Measurements from ENCODE around the gene PTPN1. TPM values are rescaled to one million over a fixed set of nuclear protein-coding genes. Genes with fewer than 3 reads are reported as not detected.

Gene PTPN1
- total RNA-seq, 1 donor from 2014 or later, result 47.5 TPM

DNA sequence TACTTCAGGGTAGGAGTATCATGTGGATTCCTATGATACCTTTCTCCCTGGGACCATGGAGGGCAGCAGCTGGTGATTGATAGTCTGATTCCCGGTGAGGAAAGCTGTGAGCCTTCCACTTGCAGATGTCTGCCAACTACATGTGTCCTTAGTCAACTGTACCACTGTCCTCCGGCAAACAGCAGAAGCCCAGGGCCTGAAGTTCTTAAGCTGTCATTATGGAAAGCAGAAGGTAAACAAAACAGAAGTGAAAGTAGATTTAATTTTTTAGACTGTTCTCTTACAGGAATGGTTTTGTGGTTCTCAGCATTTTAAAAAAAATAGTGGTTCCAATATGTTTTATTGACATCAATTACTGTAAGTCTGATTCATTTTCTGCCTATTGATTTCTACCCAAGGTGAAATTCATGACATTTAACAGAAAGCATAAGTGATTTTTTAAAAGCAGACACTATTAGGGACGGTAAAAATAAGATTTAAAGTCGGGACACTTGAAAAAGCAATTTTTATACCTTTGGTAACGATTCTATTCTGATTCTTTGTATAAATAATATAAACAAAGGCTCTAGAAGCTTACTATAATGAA is 36.6 kb downstream of the PTPN1 start:
- Mint-ChIP-seq H3K4me3 (ENCODE audit: unreplicated experiment) (no peak overlapping the region), H3K36me3 (ENCODE audit: unreplicated experiment) (no peaks in the 10 kb centered on the region), H3K27me3 (ENCODE audit: unreplicated experiment) (no peaks in the 10 kb centered on the region), H3K27ac (ENCODE audit: unreplicated experiment) (peak overlapping the region; percentile 45), H3K4me1 (ENCODE audit: low read depth, unreplicated experiment) (peaks cover 14% of the 10 kb centered on the region), H3K9me3 (ENCODE audit: unreplicated experiment) (peaks cover 2% of the 10 kb centered on the region)
- TF ChIP-seq, protein P1, sequence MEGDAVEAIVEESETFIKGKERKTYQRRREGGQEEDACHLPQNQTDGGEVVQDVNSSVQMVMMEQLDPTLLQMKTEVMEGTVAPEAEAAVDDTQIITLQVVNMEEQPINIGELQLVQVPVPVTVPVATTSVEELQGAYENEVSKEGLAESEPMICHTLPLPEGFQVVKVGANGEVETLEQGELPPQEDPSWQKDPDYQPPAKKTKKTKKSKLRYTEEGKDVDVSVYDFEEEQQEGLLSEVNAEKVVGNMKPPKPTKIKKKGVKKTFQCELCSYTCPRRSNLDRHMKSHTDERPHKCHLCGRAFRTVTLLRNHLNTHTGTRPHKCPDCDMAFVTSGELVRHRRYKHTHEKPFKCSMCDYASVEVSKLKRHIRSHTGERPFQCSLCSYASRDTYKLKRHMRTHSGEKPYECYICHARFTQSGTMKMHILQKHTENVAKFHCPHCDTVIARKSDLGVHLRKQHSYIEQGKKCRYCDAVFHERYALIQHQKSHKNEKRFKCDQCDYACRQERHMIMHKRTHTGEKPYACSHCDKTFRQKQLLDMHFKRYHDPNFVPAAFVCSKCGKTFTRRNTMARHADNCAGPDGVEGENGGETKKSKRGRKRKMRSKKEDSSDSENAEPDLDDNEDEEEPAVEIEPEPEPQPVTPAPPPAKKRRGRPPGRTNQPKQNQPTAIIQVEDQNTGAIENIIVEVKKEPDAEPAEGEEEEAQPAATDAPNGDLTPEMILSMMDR (IDR thresholded peaks at IDR 0.05; ENCODE audit: partially characterized antibody, unreplicated experiment), result no peak
- no peak for DNase-seq

DNA sequence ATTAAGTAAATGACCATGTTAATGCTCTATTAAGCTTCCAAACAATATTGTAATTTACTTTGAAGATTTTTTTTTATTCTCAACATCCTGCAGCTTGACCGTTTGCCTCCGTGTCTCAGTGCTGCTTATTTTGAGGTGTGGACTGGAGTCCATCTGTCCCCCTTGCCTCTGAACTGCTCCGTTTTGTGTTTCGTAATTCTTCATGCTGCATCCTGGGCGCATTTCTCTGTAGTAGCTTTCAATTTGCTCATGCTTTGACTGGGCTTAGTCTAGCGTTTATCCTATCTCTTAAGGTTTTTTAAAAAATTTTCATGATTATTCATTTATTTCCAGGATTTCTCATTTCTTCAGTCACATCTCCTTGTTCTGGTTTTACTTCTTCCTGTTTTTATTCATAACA is 37.8 kb downstream of the PTPN1 start:
- no peak overlapping the region for H3K4me3 Mint-ChIP-seq (ENCODE audit: unreplicated experiment)
- H3K9me3 Mint-ChIP-seq (ENCODE audit: unreplicated experiment), result peaks cover 2% of the 10 kb centered on the region
- H3K4me1 Mint-ChIP-seq (ENCODE audit: low read depth, unreplicated experiment), result peaks cover 16% of the 10 kb centered on the region
- DNase-seq, result no peak
- no peaks in the 10 kb centered on the region for H3K27me3 Mint-ChIP-seq (ENCODE audit: unreplicated experiment)
- TF ChIP-seq, protein P1 (IDR thresholded peaks at IDR 0.05; ENCODE audit: partially characterized antibody, unreplicated experiment), result no peak
- H3K36me3 Mint-ChIP-seq (ENCODE audit: unreplicated experiment), result no peaks in the 10 kb centered on the region
- H3K27ac Mint-ChIP-seq (ENCODE audit: unreplicated experiment), result no peak overlapping the region

DNA sequence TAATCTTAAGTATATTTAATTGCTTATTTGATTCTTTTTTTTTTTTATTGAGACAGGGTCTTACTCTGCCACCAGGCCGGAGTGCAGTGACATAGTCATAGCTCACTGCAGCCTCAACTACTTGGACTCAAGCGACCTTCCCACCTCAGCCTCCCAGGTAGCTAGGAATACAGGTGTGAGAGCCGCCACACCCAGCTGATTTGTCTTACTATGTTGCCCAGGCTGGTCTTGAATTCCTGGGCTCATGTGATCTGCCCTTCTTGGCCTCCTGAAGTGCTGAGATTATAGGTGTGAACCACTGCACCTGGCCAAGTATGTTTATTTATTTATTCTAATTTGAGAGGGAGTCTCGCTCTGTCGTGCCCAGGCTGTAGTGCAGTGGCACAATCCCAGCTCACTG is 38.2 kb downstream of the PTPN1 start:
- no peak overlapping the region for H3K4me3 Mint-ChIP-seq (ENCODE audit: unreplicated experiment)
- no peak overlapping the region for H3K27ac Mint-ChIP-seq (ENCODE audit: unreplicated experiment)
- TF ChIP-seq, protein P1 (IDR thresholded peaks at IDR 0.05; ENCODE audit: partially characterized antibody, unreplicated experiment), result no peak
- peaks cover 2% of the 10 kb centered on the region for H3K9me3 Mint-ChIP-seq (ENCODE audit: unreplicated experiment)
- no peaks in the 10 kb centered on the region for H3K36me3 Mint-ChIP-seq (ENCODE audit: unreplicated experiment)
- no peaks in the 10 kb centered on the region for H3K27me3 Mint-ChIP-seq (ENCODE audit: unreplicated experiment)
- H3K4me1 Mint-ChIP-seq (ENCODE audit: low read depth, unreplicated experiment), result peaks cover 16% of the 10 kb centered on the region
- DNase-seq, result no peak

- H3K27me3 Mint-ChIP-seq (ENCODE audit: unreplicated experiment), result no peaks in the 10 kb centered on the region
- no peak for DNase-seq
- peaks cover 2% of the 10 kb centered on the region for H3K9me3 Mint-ChIP-seq (ENCODE audit: unreplicated experiment)
- H3K27ac Mint-ChIP-seq (ENCODE audit: unreplicated experiment), result no peak overlapping the region
- peaks cover 16% of the 10 kb centered on the region for H3K4me1 Mint-ChIP-seq (ENCODE audit: low read depth, unreplicated experiment)
- H3K4me3 Mint-ChIP-seq (ENCODE audit: unreplicated experiment), result no peak overlapping the region
- TF ChIP-seq, protein P1 (IDR thresholded peaks at IDR 0.05; ENCODE audit: partially characterized antibody, unreplicated experiment), result no peak
- H3K36me3 Mint-ChIP-seq (ENCODE audit: unreplicated experiment), result no peaks in the 10 kb centered on the region
Observed at GRCh38 chr20:50550531-50550930, 40.3 kb downstream of the PTPN1 start.

- Mint-ChIP-seq H3K9me3 (ENCODE audit: unreplicated experiment) (peaks cover 2% of the 10 kb centered on the region), H3K27me3 (ENCODE audit: unreplicated experiment) (no peaks in the 10 kb centered on the region), H3K4me3 (ENCODE audit: unreplicated experiment) (no peak overlapping the region), H3K27ac (ENCODE audit: unreplicated experiment) (no peak overlapping the region), H3K4me1 (ENCODE audit: low read depth, unreplicated experiment) (peaks cover 15% of the 10 kb centered on the region), H3K36me3 (ENCODE audit: unreplicated experiment) (no peaks in the 10 kb centered on the region)
- no peak for DNase-seq
- TF ChIP-seq, protein P1 (IDR thresholded peaks at IDR 0.05; ENCODE audit: partially characterized antibody, unreplicated experiment), result no peak
Observed at GRCh38 chr20:50551288-50551687, 41.1 kb downstream of the PTPN1 start.
